Hindlimb muscle (tissue), 1 donor: Measurements from ENCODE around the gene GOLGA6C. TPM values are rescaled to one million over a fixed set of nuclear protein-coding genes. Genes with fewer than 3 reads are reported as not detected.
"Not testable (repeated sequence)": the region's sequence is repeated elsewhere in the genome, so short reads cannot be mapped to it uniquely, and the experiment has no call there.

ENCODE experiments used
- DNase-seq: peaks from one replicate; pipeline ENCODE4 v3.0.0-alpha.2; 2013
- polyA plus RNA-seq: library from polyadenylated mRNA; unstranded; fragments of 120-200 nt; gene quantifications from one replicate; pipeline ENCODE4 v1.2.1, GENCODE V29; 2013; ENCODE audit not compliant: insufficient read length

The GOLGA6C gene
- polyA plus RNA-seq, 1 donor = not detected

DNA sequence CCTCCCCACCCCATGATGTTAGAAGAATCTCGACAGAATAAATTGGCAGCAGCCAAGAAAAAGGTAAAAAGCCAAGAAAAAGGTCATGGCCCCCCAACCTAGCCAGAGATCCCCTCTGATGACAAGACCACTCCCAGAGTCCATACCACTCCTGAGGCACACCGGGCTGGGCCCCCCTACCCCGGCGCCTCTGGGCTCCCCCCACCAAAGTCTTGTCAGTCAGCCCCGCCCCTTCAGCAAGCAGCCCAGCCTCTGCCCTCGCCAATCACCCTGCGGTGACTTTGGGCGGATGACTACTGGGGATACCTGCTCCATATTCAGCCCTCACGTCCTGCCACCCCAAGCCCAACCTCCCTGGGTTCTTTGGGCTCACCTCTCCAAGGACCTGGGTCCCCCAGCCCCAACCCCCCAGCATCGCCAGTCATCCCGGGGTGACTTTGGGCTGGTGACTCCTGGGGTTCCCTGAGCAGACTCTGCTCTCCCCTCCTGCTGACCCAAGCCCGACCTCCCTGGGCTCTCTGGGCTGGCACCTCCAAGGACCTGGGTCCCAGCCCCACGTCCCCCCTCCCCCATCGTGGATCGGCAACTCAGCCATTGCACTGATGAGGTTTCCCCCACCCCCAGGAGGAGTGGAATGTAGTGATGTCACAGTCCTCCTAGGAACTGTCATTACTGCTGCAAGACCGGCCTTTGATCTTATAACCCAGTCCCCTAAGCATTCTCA lies 648 bp downstream of the GOLGA6C start:
- not testable (repeated sequence) for DNase-seq

DNA sequence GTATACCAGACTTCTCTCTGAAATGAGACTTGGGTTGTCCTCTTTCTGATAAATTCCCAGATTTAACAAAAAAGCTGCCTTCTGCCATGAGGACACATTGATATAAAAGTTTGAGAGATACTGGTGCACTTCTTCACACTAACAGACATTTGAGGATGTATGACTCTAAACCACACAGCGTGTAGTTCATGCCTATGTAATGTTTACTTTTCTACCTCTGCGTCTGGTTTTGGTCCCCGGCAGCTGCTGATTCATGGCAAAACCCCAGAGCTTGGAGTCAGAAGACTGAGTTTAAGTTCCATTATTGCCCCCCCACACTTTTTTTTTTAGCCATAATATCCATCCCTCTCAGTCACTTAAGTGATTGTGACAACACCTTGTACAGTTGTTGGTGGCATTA lies 1.7 kb downstream of the GOLGA6C start:
- DNase-seq = not testable (repeated sequence)

DNA sequence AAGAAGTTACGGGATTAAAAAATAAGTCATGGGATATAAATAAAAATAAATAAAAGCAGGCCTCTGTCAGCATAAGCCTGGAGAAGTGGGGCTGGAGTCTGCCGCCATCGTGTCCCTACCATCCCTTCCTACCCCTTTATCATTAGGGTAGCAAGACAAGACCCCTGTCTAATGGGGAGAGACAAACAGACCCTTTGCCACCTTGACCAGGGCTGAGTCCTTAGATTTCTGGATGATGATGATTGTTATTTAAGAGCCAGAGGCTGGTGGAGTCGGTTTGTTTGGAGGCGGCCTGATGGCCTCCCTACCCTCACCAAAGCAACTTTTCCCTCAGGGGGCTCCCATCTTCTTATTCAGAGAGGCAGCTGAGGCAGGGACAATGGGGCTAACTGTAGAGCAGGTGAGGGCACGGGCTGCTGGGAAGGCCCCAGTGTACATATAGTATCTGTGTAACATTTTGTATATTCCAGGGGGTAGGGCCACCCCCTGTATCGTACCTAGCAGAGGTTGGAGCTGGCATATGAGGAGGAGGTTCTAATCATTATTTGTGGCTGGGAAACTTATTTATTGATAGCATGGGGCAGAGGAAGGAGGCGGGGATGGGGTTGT lies 15.7 kb downstream of the GOLGA6C start:
- DNase-seq = not testable (repeated sequence)

DNA sequence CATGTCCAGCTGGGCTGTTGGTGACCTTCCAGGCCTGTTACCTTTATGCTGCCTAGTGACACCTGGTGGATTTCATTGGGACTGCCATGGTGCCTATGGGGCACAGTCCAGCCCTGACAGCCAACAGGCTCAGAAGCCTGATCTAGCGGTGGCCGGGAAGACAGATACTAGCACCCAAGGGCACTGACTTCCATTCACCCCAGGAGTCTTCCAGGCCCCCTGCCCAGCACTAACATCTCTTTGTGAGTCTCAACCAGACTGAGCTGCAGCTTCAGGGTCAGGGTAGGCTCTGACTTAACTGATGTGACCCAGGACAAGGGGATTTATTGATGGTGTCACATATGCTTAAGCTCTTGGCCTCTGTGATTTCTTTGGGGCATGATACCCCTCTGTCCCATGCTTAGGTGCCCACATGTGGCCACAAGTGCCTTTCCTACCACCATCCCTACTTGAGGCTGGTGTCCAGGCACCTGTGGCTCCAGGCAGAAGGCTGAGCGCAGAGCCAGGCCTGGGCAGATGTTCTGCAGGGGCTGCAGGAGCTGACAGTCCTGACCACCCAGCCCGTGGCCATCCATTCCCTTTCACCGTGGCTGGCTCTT lies 16.5 kb downstream of the GOLGA6C start:
- DNase-seq = peak; percentile 13

- not testable (repeated sequence) for DNase-seq
Measured at GRCh38 chr15:75275617-75276016, 17.5 kb downstream of the GOLGA6C start.

GRCh38 chr15:75278497-75278896 lies 20.4 kb downstream of the GOLGA6C start:
- DNase-seq = not testable (repeated sequence)

DNA sequence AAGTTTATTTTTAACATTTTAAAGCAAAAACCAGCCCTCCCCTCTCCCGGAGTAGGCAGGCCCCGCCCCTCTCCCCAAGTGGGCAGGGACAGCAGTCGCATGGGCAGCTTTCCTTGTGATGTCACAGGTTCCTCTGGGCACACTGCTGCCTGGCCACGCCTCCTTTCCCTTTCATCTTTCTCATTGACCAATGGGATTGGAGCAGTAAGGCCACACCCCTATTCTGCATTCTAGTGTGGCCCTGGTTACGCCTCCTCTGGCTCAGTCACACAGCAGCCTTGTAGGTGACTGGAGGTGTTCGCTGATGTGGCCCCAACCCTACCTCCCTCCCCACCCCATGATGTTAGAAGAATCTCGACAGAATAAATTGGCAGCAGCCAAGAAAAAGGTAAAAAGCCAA lies 24.4 kb downstream of the GOLGA6C start, which contains the start of gene GOLGA6D:
GOLGA6D (plus strand) TSS at position 264 of the 400 bp plus-strand sequence; CDS start at position 305, 41 bp downstream.
- DNase-seq = not testable (repeated sequence)

GRCh38 chr15:75284152-75284551 lies 26.0 kb downstream of the GOLGA6C start:
- not testable (repeated sequence) for DNase-seq

- DNase-seq = not testable (repeated sequence)
Measured at GRCh38 chr15:75293660-75294059, 35.5 kb downstream of the GOLGA6C start.

GRCh38 chr15:75298541-75299310 lies 40.6 kb downstream of the GOLGA6C start:
- not testable (repeated sequence) for DNase-seq

DNA sequence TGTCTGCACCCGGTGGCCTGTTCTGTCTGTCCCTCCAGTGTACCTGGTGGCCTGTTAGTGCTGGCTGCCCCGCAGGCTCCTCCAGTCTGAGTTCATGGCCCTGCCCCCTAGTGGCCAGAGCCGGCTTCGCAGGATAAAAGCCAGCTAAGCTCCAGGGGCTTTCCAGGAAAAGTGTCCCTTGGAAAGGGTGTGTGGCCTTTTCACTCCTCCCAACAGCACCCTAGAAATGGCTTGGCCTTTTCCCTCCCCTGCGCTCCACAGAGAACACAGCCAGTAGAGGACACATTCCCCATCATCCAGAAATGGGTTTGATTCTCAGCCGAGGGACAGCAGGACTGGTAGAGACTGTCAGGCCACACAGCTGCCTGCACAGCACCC lies 41.2 kb downstream of the GOLGA6C start:
- DNase-seq = not testable (repeated sequence)

DNA sequence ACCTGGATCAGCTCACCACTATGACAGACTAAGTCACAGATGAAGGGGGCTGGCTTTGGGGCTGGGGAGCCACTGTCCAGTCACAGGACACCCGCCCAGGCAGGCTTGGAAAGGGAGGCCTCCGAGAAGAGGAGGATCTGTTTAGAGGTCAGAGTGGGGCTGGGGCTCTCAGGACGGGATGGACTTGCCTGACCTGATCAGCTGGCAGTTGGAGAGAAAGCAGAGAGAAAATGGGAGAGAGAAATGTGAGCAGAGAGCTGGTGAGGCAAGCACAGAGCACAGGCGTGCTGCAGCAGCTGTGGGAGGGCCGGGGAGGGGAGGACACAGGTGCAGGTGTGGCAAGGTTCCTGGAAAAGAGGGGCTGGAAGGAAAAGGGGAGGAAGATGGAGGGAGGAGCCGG lies 41.9 kb downstream of the GOLGA6C start:
- DNase-seq = not testable (repeated sequence)

- no peak for DNase-seq
Measured at GRCh38 chr15:75302318-75302717, 44.2 kb downstream of the GOLGA6C start.

- not testable (repeated sequence) for DNase-seq
Measured at GRCh38 chr15:75302753-75303152, 44.6 kb downstream of the GOLGA6C start.

DNA sequence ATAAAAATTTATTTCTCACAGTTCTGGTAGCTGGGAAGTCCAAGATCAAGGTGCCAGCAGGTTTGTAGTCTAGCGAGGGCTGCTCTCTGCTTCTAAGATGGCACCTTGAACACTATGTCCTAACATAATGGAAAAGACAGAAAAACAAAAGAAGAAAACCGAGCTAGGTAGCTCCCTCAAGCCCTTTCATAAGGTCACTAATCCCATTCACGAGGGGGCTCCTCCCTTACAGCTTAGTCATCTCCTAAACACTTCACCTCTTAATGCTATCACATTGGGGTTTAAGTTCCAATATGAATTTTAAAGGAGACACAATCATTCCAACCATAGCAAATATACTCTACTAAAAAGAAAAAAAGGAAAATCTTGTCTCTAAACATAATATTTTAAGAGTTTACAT lies 48.1 kb downstream of the GOLGA6C start:
- no peak for DNase-seq

- no peak for DNase-seq
Measured at GRCh38 chr15:75307778-75308390, 49.8 kb downstream of the GOLGA6C start.

- DNase-seq = no peak
Measured at GRCh38 chr15:75309711-75310110, 51.6 kb downstream of the GOLGA6C start.

GRCh38 chr15:75312548-75312947 lies 54.4 kb downstream of the GOLGA6C start:
- DNase-seq = not testable (repeated sequence)

- DNase-seq = no peak
Measured at GRCh38 chr15:75313116-75313845, 55.1 kb downstream of the GOLGA6C start.

DNA sequence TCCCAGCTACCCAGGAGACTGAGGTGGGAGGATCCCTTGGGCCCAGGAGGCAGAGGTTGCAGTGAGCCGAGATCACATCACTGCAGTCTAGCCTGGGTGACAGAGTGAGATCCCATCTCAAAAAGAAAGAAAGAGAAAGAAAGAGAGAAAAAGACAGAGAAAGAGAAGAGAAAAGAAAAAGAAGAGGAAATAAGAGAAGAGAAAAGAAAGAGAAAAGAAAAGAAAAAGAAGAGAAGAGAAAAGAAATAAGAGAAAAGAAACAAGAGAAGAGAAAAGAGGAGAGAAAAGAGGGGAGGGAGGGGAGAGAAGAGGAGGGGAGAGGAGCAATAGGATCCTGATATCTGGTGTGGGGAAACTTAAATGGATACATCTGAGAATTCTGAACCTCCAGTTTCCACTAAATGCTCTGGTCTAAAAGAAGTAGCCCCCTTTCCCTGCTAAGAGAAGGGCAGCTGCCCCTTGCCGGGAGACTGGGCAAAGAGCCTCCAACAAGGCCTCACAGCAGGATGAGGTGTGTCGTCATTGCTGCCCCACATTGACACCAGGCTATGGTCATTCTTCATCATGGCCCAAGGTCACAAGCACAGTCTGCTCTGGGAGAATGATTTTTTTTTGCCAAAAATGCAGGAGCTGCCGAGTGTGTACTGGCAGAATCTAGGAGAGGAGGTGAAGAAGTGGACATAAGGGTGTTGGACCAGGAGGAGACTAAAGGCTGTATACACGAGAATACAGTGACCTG lies 56.6 kb downstream of the GOLGA6C start:
- no peak for DNase-seq
